ENCODE results near the gene CRLF1.

CRLF1 gene

GRCh38 chr19:18636183-18636968, 29.8 kb upstream of the CRLF1 start:
- no peak for DNase-seq (ENCODE audit: low spot score)

- DNase-seq (ENCODE audit: low spot score): no peak
Observed at GRCh38 chr19:18635831-18636182, 29.2 kb upstream of the CRLF1 start.

GRCh38 chr19:18634612-18635297, 28.2 kb upstream of the CRLF1 start:
- DNase-seq (ENCODE audit: low spot score): no peak

- DNase-seq (ENCODE audit: low spot score): no peak
Observed at GRCh38 chr19:18633321-18633720, 26.7 kb upstream of the CRLF1 start.

- DNase-seq (ENCODE audit: low spot score): no peak
Observed at GRCh38 chr19:18629166-18630088, 22.8 kb upstream of the CRLF1 start.

- DNase-seq (ENCODE audit: low spot score): no peak
Observed at GRCh38 chr19:18626906-18627305, 20.3 kb upstream of the CRLF1 start.

- DNase-seq (ENCODE audit: low spot score): no peak
Observed at GRCh38 chr19:18620902-18621301, 14.3 kb upstream of the CRLF1 start.

GRCh38 chr19:18620311-18620710, 13.7 kb upstream of the CRLF1 start:
- DNase-seq (ENCODE audit: low spot score): no peak

GRCh38 chr19:18618236-18618635, 11.6 kb upstream of the CRLF1 start:
- no peak for DNase-seq (ENCODE audit: low spot score)

GRCh38 chr19:18617562-18617961, 11.0 kb upstream of the CRLF1 start:
- no peak for DNase-seq (ENCODE audit: low spot score)

- no peak for DNase-seq (ENCODE audit: low spot score)
Observed at GRCh38 chr19:18616023-18616422, 9.4 kb upstream of the CRLF1 start.

GRCh38 chr19:18613589-18614234, 7.1 kb upstream of the CRLF1 start:
- DNase-seq (ENCODE audit: low spot score): no peak

GRCh38 chr19:18612772-18613588, 6.4 kb upstream of the CRLF1 start, which contains the start of gene TMEM59L:
TMEM59L (plus strand) TSS chr19:18612870; CDS start chr19:18612959, 89 bp downstream.
- DNase-seq (ENCODE audit: low spot score): no peak

GRCh38 chr19:18612051-18612771, 5.6 kb upstream of the CRLF1 start:
- no peak for DNase-seq (ENCODE audit: low spot score)

- DNase-seq (ENCODE audit: low spot score): peak; percentile 77
Observed at GRCh38 chr19:18611327-18612050, 4.9 kb upstream of the CRLF1 start.

- DNase-seq (ENCODE audit: low spot score): no peak
Observed at GRCh38 chr19:18610556-18611326, 4.1 kb upstream of the CRLF1 start.

GRCh38 chr19:18610245-18610555, 3.6 kb upstream of the CRLF1 start:
- DNase-seq (ENCODE audit: low spot score): no peak

GRCh38 chr19:18609717-18610051, 3.1 kb upstream of the CRLF1 start:
- DNase-seq (ENCODE audit: low spot score): no peak

All from HuH-7.5 (cell line).